HG03159 (cell line): ENCODE measurements around the gene SLC5A10.
"Not testable (repeated sequence)": the region's sequence is repeated elsewhere in the genome, so short reads cannot be mapped to it uniquely, and the experiment has no call there.

Experiments
- ATAC-seq: cut with Tn5 transposase; IDR thresholded peaks from one replicate; pipeline ENCODE4 v1.9.1; 2021; ENCODE audit warnings: mild to moderate bottlenecking, moderate library complexity; ENCODE audit not compliant: unreplicated experiment

The SLC5A10 gene

DNA sequence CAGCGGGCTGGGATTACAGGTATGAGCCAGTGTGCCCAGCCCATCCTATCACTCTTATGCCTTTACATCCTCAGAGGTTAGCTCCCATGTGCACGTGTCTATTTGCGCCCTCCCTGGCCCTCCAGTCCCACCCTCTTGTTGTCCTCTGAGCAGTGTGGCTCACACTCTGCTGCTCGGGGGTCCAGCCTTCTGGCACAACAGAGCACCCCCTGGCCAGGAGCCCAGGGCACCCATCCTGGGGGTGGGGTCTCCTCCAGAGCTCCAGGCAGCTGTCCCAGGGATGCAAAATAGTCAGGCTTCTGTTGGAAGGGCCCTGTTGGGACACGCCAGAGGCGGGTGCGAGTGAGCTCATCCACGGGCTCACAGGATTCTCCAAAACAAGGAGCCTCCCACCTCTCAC lies 64.3 kb downstream of the SLC5A10 start:
- ATAC-seq = no peak

DNA sequence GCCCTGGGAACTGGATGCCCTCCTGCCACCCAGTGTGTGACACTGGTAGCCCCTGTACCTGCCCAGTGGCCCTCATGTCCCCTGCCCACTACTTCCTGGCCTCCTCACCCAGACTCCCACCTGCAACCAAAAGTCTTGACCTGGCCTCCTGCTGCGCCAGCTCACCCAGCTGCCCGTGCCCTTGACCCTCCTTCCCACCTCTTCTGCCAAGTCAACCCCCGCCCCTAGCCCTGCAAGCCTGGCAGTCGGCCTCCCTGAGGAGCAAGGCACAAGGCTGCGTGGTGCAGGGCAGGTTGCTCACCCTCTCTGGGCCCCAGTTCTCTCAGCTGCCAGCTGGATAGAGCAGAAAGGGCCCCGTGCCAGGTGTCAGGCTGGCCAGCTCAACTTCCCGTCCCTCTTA lies 64.9 kb downstream of the SLC5A10 start:
- ATAC-seq = no peak

DNA sequence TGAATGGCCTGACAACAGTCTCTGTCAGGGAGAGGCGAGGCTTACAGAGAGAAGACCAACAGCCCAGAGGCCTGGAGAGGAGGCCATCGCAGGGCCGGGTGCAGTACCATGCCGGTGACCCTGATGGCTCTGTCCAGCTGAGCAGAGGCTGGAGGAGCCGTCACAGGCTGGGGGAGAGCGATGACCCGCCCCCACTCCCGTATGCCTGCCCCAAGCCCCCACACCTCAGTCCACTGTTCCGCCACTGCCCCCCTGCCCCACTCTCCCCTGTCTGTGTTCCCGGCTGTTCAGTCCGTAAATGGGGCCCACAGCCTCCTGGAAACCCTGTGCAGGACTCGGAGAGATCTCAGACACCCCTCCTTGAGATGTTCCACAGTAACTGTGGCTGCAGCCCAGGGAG lies 65.4 kb downstream of the SLC5A10 start:
- no peak for ATAC-seq

DNA sequence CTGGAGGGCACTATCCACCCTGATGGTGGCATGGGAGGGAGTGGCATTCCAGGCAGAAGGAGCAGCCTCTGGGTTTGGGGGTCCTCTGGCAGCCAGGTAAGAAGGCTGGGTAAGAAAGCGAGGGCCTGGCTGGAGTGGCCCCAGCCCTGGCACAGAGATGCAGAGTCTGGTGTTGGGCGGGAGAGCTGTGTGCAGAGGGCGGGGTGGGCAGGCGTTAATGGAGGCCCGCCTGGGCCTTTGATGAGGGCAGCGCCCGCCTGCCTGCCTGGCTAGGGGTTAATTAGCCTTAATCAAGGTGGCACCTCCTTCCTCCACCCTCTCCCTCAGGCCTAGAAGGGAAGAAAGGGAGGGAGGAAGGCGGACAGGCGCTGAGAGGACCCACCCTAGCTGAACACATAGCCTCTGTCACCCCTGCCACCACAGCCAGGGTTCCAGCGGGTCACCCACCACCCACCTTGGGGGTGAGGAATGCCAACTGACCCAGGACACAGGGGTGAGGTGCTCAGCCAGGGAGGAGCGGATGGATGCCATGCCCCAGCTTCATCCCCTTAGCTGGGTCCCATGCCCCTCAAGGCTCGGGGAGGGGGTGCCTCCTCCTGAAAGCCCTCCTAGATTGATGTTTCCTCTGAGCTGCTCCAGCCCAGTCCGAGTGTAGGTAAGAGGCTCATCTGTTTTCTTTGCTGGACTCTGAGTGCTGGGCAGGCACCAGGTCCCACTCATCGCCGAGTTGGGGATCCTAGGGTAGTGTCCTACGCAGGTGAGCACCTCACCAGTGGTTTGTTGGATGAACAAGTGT lies 66.0 kb downstream of the SLC5A10 start:
- ATAC-seq = no peak

DNA sequence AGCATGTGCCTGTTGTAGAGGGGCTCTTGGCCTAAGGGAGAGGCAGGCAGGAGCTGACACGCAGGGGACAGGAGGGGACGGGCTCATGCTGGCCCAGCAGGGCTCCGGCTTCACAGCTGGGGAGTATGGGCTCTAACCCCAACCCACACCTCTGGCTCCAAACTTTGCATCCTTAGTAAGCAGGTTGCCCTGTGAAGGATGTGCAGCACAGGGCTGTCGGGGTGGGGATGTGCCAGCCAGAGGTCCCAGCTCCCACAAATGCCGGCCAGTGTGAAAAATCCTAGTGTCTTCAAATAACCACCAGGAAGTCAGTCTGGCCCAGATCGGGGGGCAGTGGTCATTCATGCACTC lies 66.6 kb downstream of the SLC5A10 start:
- ATAC-seq = no peak

DNA sequence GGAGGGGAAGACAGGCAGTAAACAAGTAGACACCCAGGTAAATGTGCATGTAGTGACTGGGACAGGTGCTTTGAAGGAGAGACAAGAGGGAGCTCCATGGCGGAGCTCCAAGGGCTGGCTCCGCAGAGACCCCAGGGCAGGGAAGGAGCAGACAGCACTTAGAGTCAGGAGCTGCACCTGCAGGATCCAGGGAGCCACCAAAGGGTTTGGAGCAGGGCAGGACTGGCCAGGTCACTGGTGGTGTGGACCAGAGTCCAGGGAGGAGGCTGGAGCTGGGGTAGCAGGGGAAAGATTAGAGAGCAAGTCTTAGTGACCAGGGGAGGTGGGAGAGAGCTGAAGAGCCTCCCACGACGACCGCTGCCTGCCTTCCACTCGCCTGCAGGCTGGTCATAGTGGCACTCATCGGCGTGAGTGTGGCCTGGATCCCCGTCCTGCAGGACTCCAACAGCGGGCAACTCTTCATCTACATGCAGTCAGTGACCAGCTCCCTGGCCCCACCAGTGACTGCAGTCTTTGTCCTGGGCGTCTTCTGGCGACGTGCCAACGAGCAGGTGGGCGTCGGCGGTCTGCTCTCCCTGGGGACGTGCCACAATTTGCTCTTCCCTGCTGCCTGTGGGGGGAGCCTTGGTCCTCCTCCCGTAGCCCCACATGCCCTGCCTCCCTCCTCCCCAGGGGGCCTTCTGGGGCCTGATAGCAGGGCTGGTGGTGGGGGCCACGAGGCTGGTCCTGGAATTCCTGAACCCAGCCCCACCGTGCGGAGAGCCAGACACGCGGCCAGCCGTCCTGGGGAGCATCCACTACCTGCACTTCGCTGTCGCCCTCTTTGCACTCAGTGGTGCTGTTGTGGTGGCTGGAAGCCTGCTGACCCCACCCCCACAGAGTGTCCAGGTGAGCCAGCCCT lies 67.3 kb downstream of the SLC5A10 start:
- no peak for ATAC-seq

DNA sequence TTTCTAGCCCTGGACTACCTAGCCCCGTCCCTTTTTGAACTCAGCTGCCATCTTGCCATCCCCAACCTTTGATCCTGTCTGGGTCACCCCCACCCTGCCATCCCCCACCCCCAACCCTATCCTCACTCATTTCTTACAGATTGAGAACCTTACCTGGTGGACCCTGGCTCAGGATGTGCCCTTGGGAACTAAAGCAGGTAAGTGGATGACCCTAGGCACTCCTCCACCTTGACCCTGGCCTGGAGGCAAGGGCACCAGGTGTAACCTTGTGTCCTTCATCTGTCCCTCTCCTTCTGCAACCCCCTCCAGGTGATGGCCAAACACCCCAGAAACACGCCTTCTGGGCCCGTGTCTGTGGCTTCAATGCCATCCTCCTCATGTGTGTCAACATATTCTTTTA lies 68.1 kb downstream of the SLC5A10 start:
- no peak for ATAC-seq

DNA sequence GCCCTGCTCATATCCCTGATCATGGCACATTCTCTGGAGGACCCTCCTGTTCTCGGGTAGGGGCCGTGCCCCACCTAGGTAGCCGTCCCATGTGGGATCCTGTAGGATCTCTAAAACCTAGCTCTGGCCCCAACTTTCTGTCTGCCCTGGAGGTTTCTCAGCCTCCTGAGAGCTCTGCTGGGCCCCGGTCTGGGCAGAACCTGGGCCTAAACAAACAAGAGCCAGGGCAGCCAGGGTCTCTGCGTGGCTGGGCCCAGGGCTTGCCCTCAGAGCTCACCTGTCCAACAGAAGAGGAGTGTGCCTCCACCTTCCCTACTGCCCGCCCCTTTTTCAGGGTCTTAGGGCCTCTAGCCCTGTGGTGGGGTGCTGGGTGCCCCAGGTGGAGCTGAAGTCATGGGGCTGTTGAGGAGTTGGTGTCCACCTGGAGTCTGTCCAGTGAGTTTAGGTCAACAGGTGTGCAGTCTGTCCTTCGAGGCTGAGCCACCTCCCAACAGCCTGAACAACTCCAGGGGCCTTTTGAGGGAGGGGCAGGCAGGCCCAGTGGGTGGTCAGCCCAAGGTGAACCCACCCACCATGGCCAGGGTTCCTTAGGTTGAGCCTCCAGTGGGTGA lies 69.2 kb downstream of the SLC5A10 start:
- not testable (repeated sequence) for ATAC-seq

DNA sequence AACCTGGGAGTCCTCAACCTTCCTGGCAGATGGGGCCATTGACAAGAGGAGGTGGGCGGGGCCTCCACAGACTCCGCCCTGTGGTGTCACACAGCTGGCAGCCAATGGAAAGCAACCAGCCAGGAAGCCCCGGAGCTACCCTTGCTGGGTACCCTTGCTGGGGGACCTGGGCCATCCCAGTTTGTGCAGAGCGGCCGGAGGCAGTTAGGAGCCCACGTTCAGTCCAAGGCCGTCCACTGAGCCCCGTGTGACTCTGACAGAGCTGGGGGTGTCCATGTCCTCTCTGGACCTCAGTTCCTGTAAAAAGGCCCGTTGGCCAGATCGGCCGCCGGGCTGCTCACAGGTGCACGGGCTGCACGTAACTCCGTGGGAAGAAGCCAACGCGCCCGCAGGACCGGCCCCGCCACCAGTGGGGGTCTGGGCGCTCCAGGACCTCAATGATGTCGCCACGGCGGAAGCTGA lies 69.7 kb downstream of the SLC5A10 start:
- no peak for ATAC-seq

DNA sequence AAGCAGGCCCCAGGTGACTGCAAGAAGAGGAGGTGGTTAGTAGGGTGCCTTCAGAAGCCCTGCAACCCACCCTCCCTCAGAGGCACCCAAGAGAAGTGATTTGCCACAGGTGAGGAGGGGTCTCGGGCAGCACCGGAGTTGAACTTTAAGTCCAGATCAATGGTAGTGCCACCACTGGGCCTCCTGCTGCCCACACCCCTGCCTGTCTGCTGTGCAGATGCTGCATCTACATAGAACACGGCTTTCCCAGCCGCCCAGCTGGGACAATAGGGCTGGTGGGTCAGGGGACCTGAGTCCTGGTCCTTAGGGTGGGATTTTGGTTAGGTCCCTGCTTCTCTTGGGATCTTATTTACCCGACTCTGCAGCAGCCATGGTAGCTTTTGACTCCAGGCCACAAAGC lies 70.2 kb downstream of the SLC5A10 start:
- ATAC-seq = no peak

DNA sequence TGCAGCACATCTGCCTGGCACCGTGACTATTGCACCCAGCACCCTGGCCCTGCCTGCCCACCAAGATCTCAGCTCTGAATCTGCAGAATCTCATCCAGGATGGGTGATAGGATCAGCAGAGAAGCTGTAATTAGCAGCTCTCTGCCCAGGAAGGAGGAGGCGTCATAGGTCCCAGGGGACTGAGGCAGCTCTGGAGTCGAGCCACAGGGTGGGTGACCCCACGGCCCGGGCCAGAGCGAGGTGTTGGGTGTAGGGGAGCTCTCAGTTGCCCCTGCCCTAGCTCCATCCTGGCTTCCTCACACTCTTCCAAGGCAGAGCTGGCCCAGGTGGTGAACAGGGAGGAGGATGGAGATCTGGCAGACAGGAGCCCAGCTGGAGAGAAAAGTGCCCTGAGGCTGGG lies 70.8 kb downstream of the SLC5A10 start:
- ATAC-seq = no peak

DNA sequence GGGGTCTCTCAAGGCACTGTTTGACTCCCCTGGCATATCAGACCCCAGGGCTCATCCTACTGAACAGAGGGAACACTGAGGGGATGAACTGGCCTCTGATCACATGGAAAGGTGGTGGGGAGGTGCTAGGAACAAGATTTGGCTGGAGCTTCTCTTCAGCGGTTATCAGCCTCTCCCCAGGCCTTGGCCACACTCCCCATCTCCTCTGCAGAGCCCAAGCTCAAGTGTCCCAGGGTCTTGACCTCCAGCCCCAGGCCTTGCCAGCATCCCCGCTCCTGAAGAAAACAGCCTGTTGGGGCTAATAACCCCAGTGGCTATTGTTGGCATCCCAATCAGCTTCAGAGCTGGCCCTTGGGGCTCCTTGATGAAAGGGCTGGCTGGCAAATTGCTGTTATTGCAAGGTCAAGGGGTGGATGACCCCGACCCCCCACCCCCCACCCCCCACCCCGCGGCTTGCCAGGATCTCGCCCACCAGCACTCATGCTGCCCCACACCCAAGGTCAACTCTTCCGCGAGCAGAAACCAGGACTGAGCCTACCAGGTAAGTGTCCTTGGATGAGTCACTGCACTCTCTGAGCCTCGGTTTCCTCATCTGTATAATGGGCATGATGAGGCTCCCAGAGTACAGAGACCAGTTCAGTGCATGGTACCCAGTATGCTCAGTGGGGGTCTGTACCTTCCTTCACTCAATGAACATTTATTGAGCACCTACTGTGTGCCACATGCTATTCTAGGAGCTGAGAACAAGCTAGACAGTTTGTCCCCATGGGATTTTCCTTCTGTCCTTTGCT lies 71.4 kb downstream of the SLC5A10 start:
- ATAC-seq = no peak

DNA sequence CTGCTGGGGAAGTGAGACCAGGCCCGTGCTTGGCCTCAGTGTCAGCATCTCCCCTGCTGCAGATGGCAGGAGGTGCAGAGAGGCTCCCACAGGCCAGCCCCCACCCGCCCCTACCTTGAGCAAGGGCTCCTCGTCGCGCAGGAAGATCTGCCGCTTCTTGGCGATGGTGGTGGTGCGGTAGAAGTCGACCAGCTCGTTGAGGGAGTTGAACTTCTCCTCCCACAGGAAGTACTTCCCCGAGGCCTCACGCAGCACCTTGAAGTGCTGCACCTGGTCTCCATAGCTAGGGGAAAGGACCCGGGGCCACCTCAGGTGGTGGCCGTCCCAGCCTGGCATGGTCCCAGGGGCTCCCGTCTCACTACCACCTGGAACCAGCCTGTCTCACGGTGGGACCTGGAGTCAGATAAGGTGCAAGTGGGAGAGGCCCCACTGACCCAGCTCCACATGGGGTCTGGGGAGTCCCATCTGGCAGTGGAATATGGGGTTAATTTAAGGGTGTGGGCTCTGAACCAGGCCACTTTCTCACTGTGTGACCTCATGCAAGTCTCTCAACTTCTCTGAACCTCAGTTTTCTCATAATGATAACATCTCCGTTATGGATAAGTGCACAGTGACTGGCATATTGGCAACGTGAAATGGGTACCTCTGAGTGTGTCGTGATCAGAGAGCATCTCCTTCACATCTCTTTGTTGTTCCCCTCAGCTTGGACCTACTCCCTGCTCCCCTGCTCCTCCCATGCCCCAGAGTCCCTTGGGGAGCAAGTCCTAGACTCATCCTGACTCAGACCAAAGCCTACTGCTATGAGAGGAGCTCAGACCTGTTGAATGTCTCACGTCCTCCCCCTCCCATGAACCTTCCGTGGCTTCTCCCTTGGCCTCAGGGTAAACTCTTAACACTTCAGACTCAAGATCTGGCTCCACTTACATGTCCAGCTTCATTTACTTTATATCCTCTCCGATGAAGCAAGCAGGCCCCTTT lies 72.4 kb downstream of the SLC5A10 start:
- no peak for ATAC-seq

DNA sequence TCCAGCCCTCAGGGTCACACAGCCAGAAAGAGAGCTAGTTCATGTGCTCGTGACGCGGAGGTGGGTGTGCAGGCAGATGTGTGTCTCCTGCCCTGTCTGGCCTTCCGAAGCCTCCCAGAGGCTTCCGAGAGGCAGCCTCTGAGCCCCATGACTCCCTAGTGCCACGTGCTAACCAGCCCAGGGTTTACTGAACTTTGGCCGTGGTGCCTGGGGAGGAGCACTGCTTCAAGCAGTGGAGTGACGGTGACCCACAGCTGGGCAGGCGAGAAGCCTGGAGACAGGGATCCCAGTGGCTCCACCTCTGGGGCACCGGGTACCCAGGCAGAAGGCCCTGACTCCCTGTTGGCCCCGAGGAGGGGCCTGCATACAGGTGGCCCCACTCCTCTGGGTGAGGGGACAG lies 76.7 kb downstream of the SLC5A10 start:
- not testable (repeated sequence) for ATAC-seq

DNA sequence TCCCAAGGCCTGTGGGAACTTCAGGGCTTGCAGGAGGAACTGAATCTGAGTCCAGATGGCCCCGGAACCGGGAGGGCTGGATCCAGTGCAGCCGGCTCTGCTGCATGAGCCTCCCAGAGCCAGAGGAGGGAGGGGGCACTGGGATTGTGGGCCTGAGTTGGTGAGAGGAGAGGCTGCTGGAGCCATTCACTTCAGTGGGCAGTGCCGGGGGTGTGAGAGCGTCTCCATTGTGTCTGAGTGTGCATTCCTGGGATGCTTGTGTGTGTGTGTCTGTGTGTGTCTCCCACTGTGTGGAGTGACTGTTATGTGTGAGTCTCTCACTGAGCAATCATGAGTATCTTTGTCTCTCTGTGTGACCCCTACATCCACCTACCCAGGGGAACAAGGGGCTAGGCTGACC lies 77.8 kb downstream of the SLC5A10 start:
- ATAC-seq = not testable (repeated sequence)

DNA sequence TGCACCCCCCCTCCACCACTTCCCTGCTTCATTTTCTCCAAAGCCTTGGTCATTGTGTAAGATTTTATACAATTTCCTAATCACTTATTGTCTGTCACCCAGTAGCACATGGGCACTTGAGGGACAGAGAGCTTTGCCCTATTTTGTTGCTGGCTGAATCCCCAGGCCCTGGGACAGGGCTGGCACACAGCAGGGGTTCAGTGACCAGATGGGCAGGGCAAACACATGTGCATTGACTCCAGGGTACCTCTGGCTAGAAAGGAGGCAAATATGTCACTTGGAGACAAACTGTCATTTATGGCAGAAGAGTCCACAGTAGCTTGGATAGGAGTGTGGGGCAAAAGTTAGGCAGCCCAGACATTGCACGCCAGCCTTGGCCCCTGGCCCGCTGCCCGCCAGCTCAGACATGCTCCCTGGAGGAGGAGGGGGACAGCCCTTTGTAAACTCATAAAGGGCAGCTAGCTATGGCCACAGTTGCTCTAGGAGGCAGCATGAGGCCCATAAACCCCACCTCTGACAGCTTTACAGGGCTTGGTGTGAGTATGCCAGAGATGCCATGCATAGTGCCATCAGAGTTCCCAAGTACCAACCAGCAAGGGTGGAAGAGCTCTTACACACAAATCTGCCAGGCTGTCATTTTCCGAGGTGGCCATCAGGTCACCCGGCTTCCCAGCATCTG lies 78.9 kb downstream of the SLC5A10 start:
- not testable (repeated sequence) for ATAC-seq

DNA sequence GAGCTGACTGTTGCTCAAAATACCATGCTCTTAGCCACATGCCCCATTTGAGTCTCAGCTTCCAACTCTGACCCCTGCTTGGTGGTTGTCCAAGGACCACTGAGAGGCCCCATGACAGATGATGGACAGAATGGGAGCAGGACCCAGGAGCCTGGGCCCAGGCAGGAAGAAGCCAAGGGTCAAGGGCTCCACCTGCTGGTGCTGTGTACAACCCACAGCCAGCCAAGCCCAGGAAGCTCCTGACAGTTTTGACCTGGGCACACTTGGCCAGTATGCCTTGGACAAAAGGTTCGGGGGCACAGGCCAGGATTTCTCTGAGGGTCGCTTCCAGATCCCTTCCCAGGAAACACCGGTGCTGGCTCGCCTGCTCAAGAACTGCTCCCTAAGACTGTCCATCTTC lies 79.8 kb downstream of the SLC5A10 start:
- not testable (repeated sequence) for ATAC-seq

DNA sequence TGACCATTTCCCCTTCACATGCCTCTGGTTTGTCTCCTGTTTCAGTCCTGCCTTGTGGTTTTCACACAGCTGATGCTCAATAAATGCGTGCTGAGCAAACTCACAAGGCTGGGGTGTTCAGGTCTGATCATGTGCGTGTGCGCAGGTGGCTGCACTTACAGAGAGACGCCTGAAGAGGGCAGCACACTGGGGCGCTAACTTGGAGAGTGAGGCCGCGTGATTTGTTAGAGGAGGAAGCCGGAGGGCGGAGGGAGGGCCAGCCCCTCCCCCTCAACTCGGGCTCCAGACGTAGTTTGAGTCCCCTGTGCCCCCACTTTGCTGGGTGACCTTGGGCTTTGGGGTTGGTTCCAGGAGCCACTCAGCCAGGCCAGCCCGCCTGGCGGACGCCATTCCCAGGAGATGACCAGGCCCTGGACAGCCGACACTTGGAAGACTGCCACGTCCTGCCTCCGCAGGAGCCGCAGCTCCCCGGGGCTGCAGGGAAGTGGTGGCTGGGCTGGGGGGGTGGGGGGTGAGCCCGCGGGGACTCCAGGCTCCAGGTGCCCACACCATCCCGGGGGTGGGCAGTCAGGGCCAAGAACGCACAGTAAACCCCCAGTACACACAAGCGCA lies 80.5 kb downstream of the SLC5A10 start:
- ATAC-seq = not testable (repeated sequence)

DNA sequence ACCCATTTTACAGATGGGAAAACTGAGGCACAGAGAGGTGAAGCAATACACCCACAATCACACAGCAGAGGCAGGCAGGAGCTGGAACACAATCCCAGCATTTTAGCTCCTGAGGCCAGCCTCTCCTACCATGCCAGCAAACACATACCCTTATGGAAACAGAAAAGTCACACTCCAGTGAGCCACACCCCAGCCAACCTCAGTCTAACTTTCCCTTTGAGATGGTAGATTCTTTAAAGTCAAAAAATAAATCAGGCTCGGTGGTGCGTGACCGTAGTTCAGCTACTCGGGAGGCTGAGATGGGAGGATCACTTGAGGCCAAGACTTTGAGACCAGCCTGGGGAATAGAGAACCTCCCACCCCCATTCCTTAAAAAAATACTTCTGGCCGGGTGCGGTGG lies 84.2 kb downstream of the SLC5A10 start:
- ATAC-seq = not testable (repeated sequence)
